Hepatocyte (in vitro differentiated cells): ENCODE results near the gene PARP3.

ENCODE experiments used
- EZH2phosphoT487 ChIP-seq: fragments of 200-600 bp; sonication (generic); IDR thresholded peaks from one replicate; pipeline ENCODE4 v1.6.1; 2018; ENCODE audit warnings: antibody characterized with exemption, mild to moderate bottlenecking, low read depth, moderate library complexity; ENCODE audit not compliant: unreplicated experiment, severe bottlenecking
- TF ChIP-seq, protein P1 (sequence below): fragments of 200-600 bp; sonication (generic); IDR thresholded peaks from 2 replicates; pipeline ENCODE4 v1.5.1; 2016; ENCODE audit warnings: antibody characterized with exemption, mild to moderate bottlenecking; ENCODE audit not compliant: poor library complexity

DNA sequence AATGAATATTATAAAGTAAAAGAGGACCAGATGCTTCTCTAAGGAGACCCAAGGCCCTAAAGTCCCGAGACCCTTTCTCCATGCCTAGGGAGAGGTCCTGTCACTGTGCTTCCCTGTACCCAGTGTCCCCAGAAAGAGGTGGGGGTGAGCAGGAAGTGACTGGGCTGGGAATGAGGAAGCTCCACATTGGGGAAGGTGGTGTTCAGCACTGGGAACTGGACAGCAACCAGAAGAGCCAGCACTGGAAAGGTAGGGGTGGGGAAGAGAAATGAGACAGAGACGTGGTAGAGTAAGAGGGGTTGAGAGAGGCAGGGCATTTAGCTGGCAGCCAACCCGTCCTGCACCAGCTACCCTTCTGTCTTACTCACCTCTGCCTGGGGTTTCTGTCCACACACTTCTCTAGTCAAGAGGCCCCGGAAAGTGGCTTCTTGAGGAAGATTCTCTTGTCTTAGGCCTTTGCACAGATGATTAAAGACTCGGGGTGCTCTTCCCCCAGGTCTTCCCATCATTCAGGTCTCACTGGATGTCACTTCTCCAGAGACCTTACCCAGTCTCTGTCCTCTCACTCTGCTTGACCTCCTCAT is 12.7 kb upstream of the PARP3 start:
- TF ChIP-seq, protein P1, sequence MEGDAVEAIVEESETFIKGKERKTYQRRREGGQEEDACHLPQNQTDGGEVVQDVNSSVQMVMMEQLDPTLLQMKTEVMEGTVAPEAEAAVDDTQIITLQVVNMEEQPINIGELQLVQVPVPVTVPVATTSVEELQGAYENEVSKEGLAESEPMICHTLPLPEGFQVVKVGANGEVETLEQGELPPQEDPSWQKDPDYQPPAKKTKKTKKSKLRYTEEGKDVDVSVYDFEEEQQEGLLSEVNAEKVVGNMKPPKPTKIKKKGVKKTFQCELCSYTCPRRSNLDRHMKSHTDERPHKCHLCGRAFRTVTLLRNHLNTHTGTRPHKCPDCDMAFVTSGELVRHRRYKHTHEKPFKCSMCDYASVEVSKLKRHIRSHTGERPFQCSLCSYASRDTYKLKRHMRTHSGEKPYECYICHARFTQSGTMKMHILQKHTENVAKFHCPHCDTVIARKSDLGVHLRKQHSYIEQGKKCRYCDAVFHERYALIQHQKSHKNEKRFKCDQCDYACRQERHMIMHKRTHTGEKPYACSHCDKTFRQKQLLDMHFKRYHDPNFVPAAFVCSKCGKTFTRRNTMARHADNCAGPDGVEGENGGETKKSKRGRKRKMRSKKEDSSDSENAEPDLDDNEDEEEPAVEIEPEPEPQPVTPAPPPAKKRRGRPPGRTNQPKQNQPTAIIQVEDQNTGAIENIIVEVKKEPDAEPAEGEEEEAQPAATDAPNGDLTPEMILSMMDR, result no peak
- no peak for TF ChIP-seq EZH2phosphoT487
